ENCODE measurements around the gene FAM81A. TPM values are rescaled to one million over a fixed set of nuclear protein-coding genes. Genes with fewer than 3 reads are reported as not detected.

FAM81A gene
- total and polyA plus RNA-seq, 11 donors: 0.91 to 4.6 (median 3.2) TPM

DNA sequence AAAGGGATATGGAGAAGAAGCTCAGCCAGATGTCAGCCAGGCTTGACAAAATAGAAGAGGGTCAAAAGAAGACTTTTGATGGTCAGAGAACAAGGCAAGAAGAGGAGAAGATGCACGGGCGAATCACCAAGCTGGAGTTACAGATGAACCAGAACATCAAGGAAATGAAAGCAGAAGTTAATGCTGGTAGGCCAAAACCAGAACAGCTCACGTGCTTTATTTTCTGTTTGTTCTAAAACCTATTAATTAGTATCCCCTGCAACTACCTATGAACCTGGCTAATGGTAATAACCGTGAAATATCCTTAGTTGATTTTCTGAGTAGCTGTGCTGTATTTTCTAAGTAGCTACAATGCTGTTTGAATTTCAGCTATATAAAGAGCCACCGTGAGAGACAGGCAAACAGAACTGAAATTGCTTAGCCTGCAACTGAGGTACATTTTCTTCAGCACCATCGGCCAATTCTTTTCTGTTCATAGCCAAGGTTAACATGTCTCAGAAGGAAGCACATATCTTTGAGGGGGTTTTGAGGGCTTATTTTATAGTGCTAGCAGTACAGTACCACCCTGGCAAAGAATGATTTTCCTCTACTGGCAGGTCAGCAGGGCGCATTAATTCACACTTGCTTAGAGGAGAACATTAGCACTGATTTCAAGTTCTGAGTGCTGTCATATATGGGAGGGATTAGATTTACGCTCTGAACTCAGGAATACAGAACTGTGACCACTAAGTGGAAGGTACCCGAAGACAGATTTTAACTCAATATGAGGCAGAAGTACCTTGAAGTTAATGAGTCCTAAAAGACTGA is 78.9 kb downstream of the FAM81A start:
- intact Hi-C loops (cut with DNase I): no loop called here
- no peak for ATAC-seq
- peaks cover 0 to 6% (median 0%) of the 10 kb centered on the region in 12 donors for H3K4me1 ChIP-seq
- no peaks in the 10 kb centered on the region for H3K9me3 ChIP-seq
- DNase-seq: no peak
- TF ChIP-seq CTCF (IDR thresholded peaks at IDR 0.05): no peak
- no peak for TF ChIP-seq POLR2A (IDR thresholded peaks at IDR 0.05)
- H3K27me3 ChIP-seq: no peaks in the 10 kb centered on the region
- H3K4me3 ChIP-seq: no peak overlapping the region
- peak overlapping the region in 1 of 12 donors; percentile 63 for H3K27ac ChIP-seq
- WGBS, 4 donors: 87 to 92% (median 89%) methylated on average over 9 of the region's 9 CpGs
- no peaks in the 10 kb centered on the region for H3K36me3 ChIP-seq

DNA sequence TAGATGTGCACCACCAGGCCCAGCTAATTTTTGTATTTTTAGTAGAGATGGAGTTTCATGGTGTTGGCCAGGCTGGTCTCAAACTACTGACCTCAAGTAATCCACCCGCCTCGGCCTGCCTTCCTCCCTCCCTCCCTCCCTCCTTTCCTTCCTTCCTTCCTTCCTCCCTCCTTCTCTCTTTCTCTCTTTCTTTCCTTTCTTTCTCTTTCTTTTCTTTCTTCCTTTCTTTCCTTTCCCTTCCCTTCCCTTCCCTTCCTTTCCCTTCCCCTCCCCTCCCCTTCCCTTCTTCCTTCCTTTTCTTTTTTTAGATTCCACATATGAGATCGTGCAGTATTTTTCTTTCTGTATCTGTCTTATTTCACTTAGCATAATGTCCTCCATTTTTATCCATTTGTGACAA is 81.3 kb downstream of the FAM81A start:
- WGBS, 4 donors: 51 to 67% (median 60%) methylated on average over 3 of the region's 3 CpGs
- H3K27me3 ChIP-seq: no peaks in the 10 kb centered on the region
- no peak overlapping the region for H3K27ac ChIP-seq
- DNase-seq: no peak
- no peaks in the 10 kb centered on the region for H3K36me3 ChIP-seq
- peaks cover 0 to 23% (median 0%) of the 10 kb centered on the region in 12 donors for H3K4me1 ChIP-seq
- intact Hi-C loops (cut with DNase I): no loop called here
- ATAC-seq: no peak
- H3K9me3 ChIP-seq: no peaks in the 10 kb centered on the region
- TF ChIP-seq POLR2A (IDR thresholded peaks at IDR 0.05) (no peak), CTCF (IDR thresholded peaks at IDR 0.05) (no peak)
- no peak overlapping the region for H3K4me3 ChIP-seq

DNA sequence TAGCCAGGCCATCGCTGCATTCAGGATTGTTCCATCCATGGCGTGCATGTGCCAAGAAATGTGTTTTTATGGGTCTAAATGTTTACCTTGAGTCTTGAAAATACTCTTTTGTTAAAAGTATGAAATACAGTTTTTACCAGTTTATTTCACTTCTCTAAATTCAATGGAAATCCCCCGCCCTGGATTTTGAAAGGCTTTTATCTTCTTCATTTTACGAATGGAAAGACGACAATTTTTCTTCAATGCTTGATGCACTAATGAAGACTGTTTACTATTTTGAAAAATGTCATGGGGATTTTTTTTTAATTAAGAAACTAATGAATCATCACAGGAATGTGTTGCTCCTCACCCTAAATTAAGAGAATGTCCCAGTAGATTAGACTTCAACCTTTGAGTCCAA is 83.5 kb downstream of the FAM81A start:
- 93 to 96% (median 95%) methylated on average over 5 of the region's 5 CpGs for WGBS, 4 donors
- DNase-seq (no peak), ATAC-seq (no peak)
- intact Hi-C loops (cut with DNase I): loop anchor here in 1 of 10 donors (10.0 kb wide), 1 partner anchor 1297 kb away; no protein-coding TSS in a partner anchor
- no peak overlapping the region for H3K4me3 ChIP-seq
- H3K27ac ChIP-seq: no peak overlapping the region
- TF ChIP-seq POLR2A (IDR thresholded peaks at IDR 0.05): no peak
- TF ChIP-seq CTCF (IDR thresholded peaks at IDR 0.05): no peak
- H3K4me1 ChIP-seq: peaks cover 0 to 24% (median 0%) of the 10 kb centered on the region in 12 donors
- no peaks in the 10 kb centered on the region for H3K9me3 ChIP-seq
- H3K36me3 ChIP-seq: no peaks in the 10 kb centered on the region
- H3K27me3 ChIP-seq: no peaks in the 10 kb centered on the region

- no peak overlapping the region for H3K4me3 ChIP-seq
- no peaks in the 10 kb centered on the region for H3K9me3 ChIP-seq
- no peaks in the 10 kb centered on the region for H3K27me3 ChIP-seq
- H3K36me3 ChIP-seq: no peaks in the 10 kb centered on the region
- TF ChIP-seq CTCF (IDR thresholded peaks at IDR 0.05) (no peak), POLR2A (IDR thresholded peaks at IDR 0.05) (no peak)
- H3K4me1 ChIP-seq: peaks cover 0 to 22% (median 0%) of the 10 kb centered on the region in 12 donors
- DNase-seq: no peak
- 82 to 93% (median 87%) methylated on average over 15 of the region's 15 CpGs for WGBS, 4 donors
- H3K27ac ChIP-seq: no peak overlapping the region
- ATAC-seq: no peak
- intact Hi-C loops (cut with DNase I): loop anchor here in 1 of 10 donors (10.0 kb wide), 1 partner anchor 1298 kb away; no protein-coding TSS in a partner anchor
Observed at GRCh38 chr15:59522988-59523461, 85.0 kb downstream of the FAM81A start.

Data from heart left ventricle (tissue), 16 donors.